ENCODE results near the gene GRWD1. TPM values are rescaled to one million over a fixed set of nuclear protein-coding genes. Genes with fewer than 3 reads are reported as not detected.

The GRWD1 gene
- total RNA-seq = 21.0 TPM
- 10 to 100 TPM; 20.4 to 29.9 (median 25.8) TPM for polyA plus RNA-seq (ENCODE audit: insufficient read depth in 1 of 8, insufficient read length in 8 of 8, low replicate concordance in 1 of 8)
- long read RNA-seq, donor 1, full-length matches to known transcripts = 2 of 2 reads
- long read RNA-seq, donor 1, partial matches to known transcripts = 0 of 2 reads
- long read RNA-seq, donor 1, other reads (novel, unspliced or antisense) = 0 of 2 reads
- long read RNA-seq, donor 2 = 0 reads
- long read RNA-seq, donor 3, full-length matches to known transcripts = 17 of 25 reads
- long read RNA-seq, donor 3, partial matches to known transcripts = 8 of 25 reads
- long read RNA-seq, donor 3, other reads (novel, unspliced or antisense) = 0 of 25 reads
- long read RNA-seq, donor 4, full-length matches to known transcripts = 8 of 8 reads
- long read RNA-seq, donor 4, partial matches to known transcripts = 0 of 8 reads
- long read RNA-seq, donor 4, other reads (novel, unspliced or antisense) = 0 of 8 reads
- long read RNA-seq, donor 5, full-length matches to known transcripts = 14 of 38 reads
- long read RNA-seq, donor 5, partial matches to known transcripts = 24 of 38 reads
- long read RNA-seq, donor 5, other reads (novel, unspliced or antisense) = 0 of 38 reads
- long read RNA-seq, donor 6, full-length matches to known transcripts = 11 of 24 reads
- long read RNA-seq, donor 6, partial matches to known transcripts = 13 of 24 reads
- long read RNA-seq, donor 6, other reads (novel, unspliced or antisense) = 0 of 24 reads
- long read RNA-seq, donor 7, full-length matches to known transcripts = 9 of 24 reads
- long read RNA-seq, donor 7, partial matches to known transcripts = 15 of 24 reads
- long read RNA-seq, donor 7, other reads (novel, unspliced or antisense) = 0 of 24 reads
- long read RNA-seq, donor 8, full-length matches to known transcripts = 4 of 4 reads
- long read RNA-seq, donor 8, partial matches to known transcripts = 0 of 4 reads
- long read RNA-seq, donor 8, other reads (novel, unspliced or antisense) = 0 of 4 reads
- long read RNA-seq, donor 9, full-length matches to known transcripts = 5 of 5 reads
- long read RNA-seq, donor 9, partial matches to known transcripts = 0 of 5 reads
- long read RNA-seq, donor 9, other reads (novel, unspliced or antisense) = 0 of 5 reads
- long read RNA-seq, donor 10, full-length matches to known transcripts = 3 of 3 reads
- long read RNA-seq, donor 10, partial matches to known transcripts = 0 of 3 reads
- long read RNA-seq, donor 10, other reads (novel, unspliced or antisense) = 0 of 3 reads
- long read RNA-seq, donor 11, full-length matches to known transcripts = 7 of 7 reads
- long read RNA-seq, donor 11, partial matches to known transcripts = 0 of 7 reads
- long read RNA-seq, donor 11, other reads (novel, unspliced or antisense) = 0 of 7 reads

DNA sequence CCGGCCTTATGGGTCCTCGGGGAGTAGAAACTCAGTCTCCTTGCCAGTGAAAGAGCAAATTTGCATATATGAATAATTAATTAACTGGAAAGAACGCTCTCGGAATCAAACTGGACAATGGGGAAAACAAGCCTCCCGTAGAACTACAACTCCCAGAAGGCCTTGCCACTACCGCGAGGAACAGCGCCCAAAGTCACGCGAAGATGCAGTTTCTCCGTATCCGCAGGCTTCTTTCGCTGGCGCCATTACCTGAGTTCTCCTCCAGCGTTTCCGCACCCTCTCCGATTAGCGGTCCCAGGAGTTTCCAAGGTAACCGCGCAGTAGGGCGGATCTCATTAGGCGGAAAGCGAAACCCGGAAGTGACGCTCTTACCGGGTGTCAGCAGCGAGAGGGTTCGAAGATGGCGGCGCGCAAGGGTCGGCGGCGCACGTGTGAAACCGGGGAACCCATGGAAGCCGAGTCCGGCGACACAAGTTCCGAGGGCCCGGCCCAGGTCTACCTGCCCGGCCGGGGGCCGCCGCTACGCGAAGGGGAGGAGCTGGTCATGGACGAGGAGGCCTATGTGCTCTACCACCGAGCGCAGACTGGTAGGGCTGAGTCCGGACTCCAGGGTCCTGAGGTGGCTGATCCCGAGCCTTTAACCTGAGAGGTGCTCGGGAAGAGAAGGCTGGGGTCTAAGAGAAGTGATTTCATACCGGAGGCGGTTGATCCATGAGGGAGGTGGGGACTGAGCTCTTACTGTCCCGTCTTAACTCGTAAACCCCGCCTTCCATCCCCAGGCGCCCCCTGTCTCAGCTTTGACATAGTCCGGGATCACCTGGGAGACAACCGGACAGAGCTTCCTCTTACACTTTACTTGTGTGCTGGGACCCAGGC lies at the start of gene GRWD1:
TSS of gene GRWD1 (plus strand) at position 378 of the 876 bp plus-strand sequence. CDS start at position 401, 23 bp downstream.
- Histone ChIP-seq H3K4me3 (ENCODE audit: low read length) (peak within 1 kb of the TSS; percentile 98), H3K36me3 (ENCODE audit: control insufficient read depth, insufficient read depth, low read length) (peaks cover 34% of the 10 kb centered on the region), H3K9me3 (replicated peaks; ENCODE audit: control insufficient read depth, low read depth, low read length) (no peaks in the 10 kb centered on the region), H3K27me3 (ENCODE audit: control insufficient read depth, insufficient read depth, low read length) (peaks cover 32% of the 10 kb centered on the region), H3K4me1 (ENCODE audit: control insufficient read depth, insufficient read depth, low read length) (peaks cover 22% of the 10 kb centered on the region), H3K27ac (ENCODE audit: low read length) (peak within 1 kb of the TSS; percentile 93)
- under 1% methylated on average over 55 of the region's 61 CpGs for WGBS (ENCODE audit: insufficient coverage)
- DNase-seq = peak; percentile 98

DNA sequence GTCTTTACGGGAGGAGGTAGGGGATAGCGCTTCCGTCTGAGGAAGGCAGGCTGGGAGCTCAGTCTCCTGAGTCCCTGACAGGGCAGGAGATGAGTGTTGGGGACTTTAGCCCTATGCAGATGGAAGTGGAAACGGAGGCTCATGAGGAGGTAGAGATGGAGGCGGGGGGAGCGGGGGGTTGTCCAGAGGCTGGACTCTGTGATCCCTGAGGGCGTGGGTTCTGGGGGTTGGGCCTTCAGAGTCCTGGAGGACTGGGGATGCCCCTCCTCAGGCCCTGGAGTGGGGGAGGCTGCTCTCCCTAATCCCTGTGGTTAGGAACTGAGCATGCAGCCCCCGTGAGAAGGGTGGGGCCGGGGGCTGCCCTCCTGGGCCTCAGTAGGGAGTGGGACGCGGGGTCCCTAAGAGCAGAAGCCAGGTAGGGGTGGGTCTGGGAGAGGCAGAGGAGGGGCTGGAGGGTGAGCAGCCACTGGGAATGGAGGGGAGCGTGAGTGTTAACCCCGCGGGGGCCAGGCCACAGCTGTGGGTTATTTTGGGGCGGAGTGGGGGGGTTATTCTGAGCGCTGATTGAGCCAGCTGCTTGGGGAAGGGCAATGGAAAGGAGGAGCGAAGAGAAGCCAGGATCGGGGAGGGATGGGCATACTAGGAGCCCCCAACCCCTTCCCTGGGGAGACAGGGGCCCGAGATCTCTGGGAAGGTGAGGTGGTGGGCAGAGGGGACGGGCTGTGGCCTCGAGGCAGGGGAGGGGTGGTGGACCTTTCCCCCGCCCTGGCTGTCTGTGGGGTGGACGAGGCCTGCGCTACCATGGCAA lies 49.6 kb upstream of the GRWD1 start:
- no peak for DNase-seq
- Histone ChIP-seq H3K36me3 (ENCODE audit: control insufficient read depth, insufficient read depth, low read length) (no peaks in the 10 kb centered on the region), H3K27me3 (ENCODE audit: control insufficient read depth, insufficient read depth, low read length) (peaks cover 57% of the 10 kb centered on the region), H3K4me1 (ENCODE audit: control insufficient read depth, insufficient read depth, low read length) (peaks cover 52% of the 10 kb centered on the region), H3K4me3 (ENCODE audit: low read length) (no peak overlapping the region), H3K9me3 (replicated peaks; ENCODE audit: control insufficient read depth, low read depth, low read length) (no peaks in the 10 kb centered on the region), H3K27ac (ENCODE audit: low read length) (no peak overlapping the region)
- 39% methylated on average over 20 of the region's 24 CpGs for WGBS (ENCODE audit: insufficient coverage)

DNA sequence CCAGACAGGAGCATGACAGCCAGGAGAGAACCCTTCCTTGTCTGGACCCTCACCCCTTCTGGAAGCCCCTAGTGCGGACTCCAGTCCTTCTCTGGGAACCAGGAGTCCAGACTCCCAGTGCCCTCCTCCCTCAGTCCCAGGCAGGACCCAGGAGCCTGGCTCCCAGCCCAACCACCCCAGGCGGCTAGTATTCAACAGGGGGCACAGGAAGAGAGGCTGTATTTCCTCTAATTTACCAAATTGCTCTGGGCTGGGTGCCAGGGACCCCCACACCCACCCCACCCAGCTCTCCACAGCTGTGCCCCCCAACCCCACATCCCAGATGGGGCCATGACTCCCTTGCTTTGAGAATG lies 49.0 kb upstream of the GRWD1 start:
- peaks cover 57% of the 10 kb centered on the region for H3K27me3 ChIP-seq (ENCODE audit: control insufficient read depth, insufficient read depth, low read length)

DNA sequence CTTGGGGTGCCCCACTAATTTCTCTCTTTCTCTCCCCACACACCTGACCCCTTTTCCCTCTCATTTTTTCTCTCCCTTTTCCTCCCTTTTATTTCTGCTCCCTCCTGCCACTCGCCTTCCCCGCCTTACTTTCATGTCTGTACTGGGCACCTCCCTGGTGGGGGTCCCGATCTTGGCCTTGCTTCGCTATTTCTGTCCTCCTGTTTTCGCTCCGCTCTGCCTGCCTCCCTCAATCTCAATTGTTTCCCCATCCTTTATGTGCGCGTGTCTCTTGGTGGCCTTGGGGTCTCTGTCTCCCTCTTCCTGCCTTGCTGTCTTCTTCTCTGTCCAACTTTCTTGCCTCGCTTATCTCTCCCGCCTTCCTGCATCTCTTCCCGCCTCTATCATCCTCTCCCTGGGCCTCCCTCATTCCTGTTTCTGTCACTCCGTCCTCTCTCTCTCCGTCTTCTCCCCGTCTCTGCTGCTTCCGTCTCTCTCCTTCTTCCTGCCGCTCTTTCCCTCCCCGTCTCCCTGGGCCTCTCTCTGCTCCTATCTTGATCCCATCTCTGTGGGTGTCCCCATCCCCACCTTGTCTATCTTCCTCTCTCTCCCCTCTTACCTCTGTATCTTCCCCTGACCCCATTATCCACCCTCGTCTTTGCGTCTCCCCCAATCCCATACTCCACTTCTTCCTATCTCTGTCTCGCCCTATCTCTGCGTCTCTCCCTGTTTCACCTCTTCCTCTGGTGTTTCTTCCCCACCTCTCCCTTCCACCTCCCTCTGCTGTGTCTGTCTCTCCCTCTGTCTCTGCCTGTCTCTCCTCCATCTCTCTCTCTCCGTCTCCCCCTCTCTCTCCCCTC lies 48.3 kb upstream of the GRWD1 start:
- Histone ChIP-seq H3K4me1 (ENCODE audit: control insufficient read depth, insufficient read depth, low read length) (peaks cover 50% of the 10 kb centered on the region), H3K36me3 (ENCODE audit: control insufficient read depth, insufficient read depth, low read length) (no peaks in the 10 kb centered on the region), H3K27me3 (ENCODE audit: control insufficient read depth, insufficient read depth, low read length) (peaks cover 57% of the 10 kb centered on the region), H3K27ac (ENCODE audit: low read length) (peak overlapping the region; percentile 51), H3K9me3 (replicated peaks; ENCODE audit: control insufficient read depth, low read depth, low read length) (no peaks in the 10 kb centered on the region), H3K4me3 (ENCODE audit: low read length) (peak overlapping the region; percentile 38)
- WGBS (ENCODE audit: insufficient coverage) = 31% methylated on average over 22 of the region's 22 CpGs
- DNase-seq = peak; percentile 36

More for the DNA sequence above, 49.0 kb upstream of the GRWD1 start:
- DNase-seq = no peak
- Histone ChIP-seq H3K4me3 (ENCODE audit: low read length) (no peak overlapping the region), H3K36me3 (ENCODE audit: control insufficient read depth, insufficient read depth, low read length) (no peaks in the 10 kb centered on the region), H3K27ac (ENCODE audit: low read length) (no peak overlapping the region), H3K9me3 (replicated peaks; ENCODE audit: control insufficient read depth, low read depth, low read length) (no peaks in the 10 kb centered on the region), H3K4me1 (ENCODE audit: control insufficient read depth, insufficient read depth, low read length) (peaks cover 50% of the 10 kb centered on the region)
- WGBS (ENCODE audit: insufficient coverage) = 75% methylated on average over 1 of the region's 2 CpGs

DNA sequence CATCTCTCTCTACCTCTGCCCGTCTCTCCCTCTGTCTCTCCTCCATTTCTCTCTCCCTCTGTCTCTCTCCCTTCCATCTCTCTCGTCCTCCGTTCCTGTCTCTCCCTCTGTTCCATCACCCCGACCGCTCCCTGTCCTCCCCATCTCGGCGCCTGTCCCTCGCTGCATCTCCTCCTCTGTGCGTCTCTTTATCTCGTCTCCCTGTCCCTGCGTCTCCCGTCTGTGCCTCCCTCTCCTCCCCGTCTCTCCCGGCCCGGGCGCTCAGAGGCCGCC lies 47.7 kb upstream of the GRWD1 start:
- H3K4me3 ChIP-seq (ENCODE audit: low read length) = peak overlapping the region; percentile 38
- H3K27me3 ChIP-seq (ENCODE audit: control insufficient read depth, insufficient read depth, low read length) = peaks cover 52% of the 10 kb centered on the region
- peaks cover 46% of the 10 kb centered on the region for H3K4me1 ChIP-seq (ENCODE audit: control insufficient read depth, insufficient read depth, low read length)
- DNase-seq = peak; percentile 37
- peak overlapping the region; percentile 51 for H3K27ac ChIP-seq (ENCODE audit: low read length)
- no peaks in the 10 kb centered on the region for H3K36me3 ChIP-seq (ENCODE audit: control insufficient read depth, insufficient read depth, low read length)
- 3% methylated on average over 17 of the region's 17 CpGs for WGBS (ENCODE audit: insufficient coverage)
- H3K9me3 ChIP-seq (replicated peaks; ENCODE audit: control insufficient read depth, low read depth, low read length) = no peaks in the 10 kb centered on the region

DNA sequence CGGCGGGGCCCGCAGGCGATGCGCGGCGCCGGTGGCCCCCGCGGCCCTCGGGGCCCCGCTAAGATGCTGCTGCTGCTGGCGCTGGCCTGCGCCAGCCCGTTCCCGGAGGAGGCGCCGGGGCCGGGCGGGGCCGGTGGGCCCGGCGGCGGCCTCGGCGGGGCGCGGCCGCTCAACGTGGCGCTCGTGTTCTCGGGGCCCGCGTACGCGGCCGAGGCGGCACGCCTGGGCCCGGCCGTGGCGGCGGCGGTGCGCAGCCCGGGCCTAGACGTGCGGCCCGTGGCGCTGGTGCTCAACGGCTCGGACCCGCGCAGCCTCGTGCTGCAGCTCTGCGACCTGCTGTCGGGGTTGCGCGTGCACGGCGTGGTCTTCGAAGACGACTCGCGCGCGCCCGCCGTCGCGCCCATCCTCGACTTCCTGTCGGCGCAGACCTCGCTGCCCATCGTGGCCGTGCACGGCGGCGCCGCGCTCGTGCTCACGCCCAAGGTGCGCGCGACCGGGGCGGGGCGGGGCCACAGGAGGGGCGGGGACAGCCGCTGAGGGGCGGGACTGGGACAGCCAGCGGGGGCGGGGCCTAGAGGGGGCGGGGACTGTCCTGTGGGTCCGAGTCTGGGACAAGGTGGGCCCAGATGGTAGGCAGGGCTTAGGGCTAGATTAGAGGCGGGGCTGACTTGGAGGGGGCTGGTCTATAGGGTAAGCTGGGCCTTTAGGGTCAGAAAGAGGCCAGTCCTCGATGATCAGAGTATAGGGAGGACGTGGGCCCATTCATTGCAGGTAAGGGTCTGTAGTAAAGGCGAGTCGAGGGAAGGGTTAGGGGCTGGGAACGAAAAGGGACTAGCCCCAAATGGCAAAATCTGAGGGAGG lies 47.2 kb upstream of the GRWD1 start:
- Histone ChIP-seq H3K9me3 (replicated peaks; ENCODE audit: control insufficient read depth, low read depth, low read length) (no peaks in the 10 kb centered on the region), H3K4me1 (ENCODE audit: control insufficient read depth, insufficient read depth, low read length) (peaks cover 41% of the 10 kb centered on the region), H3K4me3 (ENCODE audit: low read length) (peak overlapping the region; percentile 38), H3K27me3 (ENCODE audit: control insufficient read depth, insufficient read depth, low read length) (peaks cover 46% of the 10 kb centered on the region), H3K27ac (ENCODE audit: low read length) (peak overlapping the region; percentile 69), H3K36me3 (ENCODE audit: control insufficient read depth, insufficient read depth, low read length) (no peaks in the 10 kb centered on the region)
- peak; percentile 90 for DNase-seq
- 5% methylated on average over 82 of the region's 104 CpGs for WGBS (ENCODE audit: insufficient coverage)

DNA sequence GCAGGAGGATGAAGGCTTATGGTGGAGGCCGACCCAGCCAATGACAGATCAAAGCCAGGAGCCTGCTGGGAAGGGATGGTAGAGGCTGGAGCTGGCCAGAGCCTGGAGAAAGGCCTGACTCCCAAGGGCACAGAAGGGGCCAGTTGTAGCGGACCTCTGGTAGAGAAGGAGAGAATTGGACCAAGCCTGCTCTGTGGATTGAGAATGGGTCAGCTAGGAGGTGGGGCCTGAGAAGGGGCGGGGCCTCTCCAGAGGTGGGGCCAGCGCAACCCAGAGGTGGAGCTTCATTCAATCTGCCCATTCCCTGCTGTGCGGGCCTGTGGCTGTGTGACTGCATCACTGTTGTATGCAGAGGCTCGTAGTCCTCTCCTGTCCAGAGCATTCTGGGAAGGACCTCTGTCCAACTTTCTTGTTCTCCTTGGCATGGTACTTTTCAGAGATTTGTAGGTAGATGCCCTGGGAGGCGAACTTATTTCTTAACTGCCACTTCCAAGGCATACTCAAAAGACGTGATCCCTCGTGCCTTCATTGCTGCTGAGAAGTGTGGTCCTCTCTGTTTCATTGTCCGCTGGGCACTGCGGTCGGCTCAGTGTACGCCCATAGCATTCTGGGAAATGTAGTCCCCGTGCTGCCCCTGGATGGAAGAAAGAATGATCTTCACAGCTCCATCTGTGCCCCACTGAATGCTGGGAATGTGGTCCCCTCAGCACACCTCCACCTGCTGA lies 45.6 kb upstream of the GRWD1 start:
- no peaks in the 10 kb centered on the region for H3K9me3 ChIP-seq (replicated peaks; ENCODE audit: control insufficient read depth, low read depth, low read length)
- peaks cover 28% of the 10 kb centered on the region for H3K4me1 ChIP-seq (ENCODE audit: control insufficient read depth, insufficient read depth, low read length)
- peak overlapping the region; percentile 62 for H3K27ac ChIP-seq (ENCODE audit: low read length)
- peak; percentile 72 for DNase-seq
- H3K36me3 ChIP-seq (ENCODE audit: control insufficient read depth, insufficient read depth, low read length) = no peaks in the 10 kb centered on the region
- H3K4me3 ChIP-seq (ENCODE audit: low read length) = no peak overlapping the region
- 51% methylated on average over 6 of the region's 14 CpGs for WGBS (ENCODE audit: insufficient coverage)
- H3K27me3 ChIP-seq (ENCODE audit: control insufficient read depth, insufficient read depth, low read length) = peaks cover 30% of the 10 kb centered on the region

Measured in muscle of leg (tissue), 16 donors.